HG02588 (cell line): Measurements from ENCODE around the gene MGMT.
"Not testable (repeated sequence)": the region's sequence is repeated elsewhere in the genome, so short reads cannot be mapped to it uniquely, and the experiment has no call there.

Experiments used
- ATAC-seq: cut with Tn5 transposase; IDR thresholded peaks from one replicate; pipeline ENCODE4 v1.9.1; 2021; ENCODE audit warnings: mild to moderate bottlenecking, moderate library complexity; ENCODE audit not compliant: unreplicated experiment

MGMT gene

DNA sequence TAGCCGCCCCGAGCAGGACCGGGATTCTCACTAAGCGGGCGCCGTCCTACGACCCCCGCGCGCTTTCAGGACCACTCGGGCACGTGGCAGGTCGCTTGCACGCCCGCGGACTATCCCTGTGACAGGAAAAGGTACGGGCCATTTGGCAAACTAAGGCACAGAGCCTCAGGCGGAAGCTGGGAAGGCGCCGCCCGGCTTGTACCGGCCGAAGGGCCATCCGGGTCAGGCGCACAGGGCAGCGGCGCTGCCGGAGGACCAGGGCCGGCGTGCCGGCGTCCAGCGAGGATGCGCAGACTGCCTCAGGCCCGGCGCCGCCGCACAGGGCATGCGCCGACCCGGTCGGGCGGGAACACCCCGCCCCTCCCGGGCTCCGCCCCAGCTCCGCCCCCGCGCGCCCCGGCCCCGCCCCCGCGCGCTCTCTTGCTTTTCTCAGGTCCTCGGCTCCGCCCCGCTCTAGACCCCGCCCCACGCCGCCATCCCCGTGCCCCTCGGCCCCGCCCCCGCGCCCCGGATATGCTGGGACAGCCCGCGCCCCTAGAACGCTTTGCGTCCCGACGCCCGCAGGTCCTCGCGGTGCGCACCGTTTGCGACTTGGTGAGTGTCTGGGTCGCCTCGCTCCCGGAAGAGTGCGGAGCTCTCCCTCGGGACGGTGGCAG lies at the start of gene MGMT:
Gene MGMT (plus strand): TSS at position 539 of the 656 bp plus-strand sequence.
- ATAC-seq, result peak; percentile 92

DNA sequence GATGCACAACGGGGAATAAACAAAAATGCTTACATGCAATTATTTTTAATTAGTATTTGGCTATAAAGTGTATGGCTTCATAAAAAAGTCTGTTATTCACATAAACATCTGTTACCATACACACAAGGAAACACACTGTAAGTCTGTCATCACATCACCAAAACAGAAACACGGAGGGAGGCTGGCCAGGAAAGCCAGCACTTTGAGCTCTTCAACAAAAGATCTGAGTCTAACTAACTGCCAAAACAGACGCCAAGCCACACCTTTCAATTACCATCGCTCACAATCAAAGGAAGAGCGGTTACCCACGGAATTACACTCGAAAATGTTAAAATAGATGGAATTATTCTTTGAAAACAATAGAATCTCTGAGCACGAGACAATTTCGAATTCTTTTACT lies 49.2 kb upstream of the MGMT start:
- no peak for ATAC-seq

GRCh38 chr10:129418496-129419225 lies 48.4 kb upstream of the MGMT start:
- no peak for ATAC-seq

DNA sequence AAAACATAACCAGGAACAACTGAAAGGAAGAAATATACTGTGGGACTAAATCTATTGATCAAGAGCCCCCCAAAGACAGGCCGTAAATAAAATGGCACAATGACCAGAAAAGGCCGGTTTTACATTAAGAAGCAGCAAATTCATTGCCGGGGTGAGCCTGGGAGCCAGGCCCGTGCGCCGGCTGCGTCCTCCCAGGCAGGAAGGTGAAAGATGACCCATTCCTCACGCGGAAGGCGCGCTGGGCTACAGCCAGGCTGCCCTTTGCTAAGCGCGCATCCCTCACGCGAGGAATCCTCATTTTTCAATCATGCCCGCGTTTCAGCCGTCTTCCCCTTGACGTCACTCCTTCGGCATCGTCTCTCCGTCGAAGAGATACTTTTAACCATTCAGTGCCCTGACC lies 47.6 kb upstream of the MGMT start:
- no peak for ATAC-seq

DNA sequence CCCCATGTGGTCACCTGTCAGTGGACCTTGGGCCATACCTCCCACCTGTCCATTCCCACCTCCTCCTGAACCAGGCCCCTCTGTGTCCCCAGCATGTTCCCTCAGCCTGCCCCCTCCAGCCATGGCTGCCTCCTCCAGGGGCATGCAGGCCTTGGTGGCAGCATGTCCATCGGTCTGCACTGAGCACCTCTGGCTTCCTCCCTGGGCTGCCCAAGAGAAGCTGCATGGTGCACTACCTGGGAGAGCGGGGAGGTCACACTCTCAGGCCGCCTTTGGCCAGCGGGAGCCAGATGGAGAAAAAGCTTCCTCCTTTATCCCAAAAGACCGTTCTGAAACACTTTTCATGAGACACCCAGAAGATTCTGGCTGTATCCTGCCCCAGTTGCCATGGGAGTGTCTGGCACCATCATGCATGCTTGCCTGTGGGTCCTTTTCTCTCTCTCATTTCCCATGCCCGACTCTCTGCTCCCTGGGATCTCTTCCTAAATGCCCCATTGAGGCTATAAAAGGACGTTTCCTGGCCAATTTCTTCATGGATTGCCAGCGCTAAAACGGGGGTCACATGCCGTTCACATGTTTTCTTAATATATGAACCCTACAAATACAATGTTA lies 45.5 kb upstream of the MGMT start:
- no peak for ATAC-seq

DNA sequence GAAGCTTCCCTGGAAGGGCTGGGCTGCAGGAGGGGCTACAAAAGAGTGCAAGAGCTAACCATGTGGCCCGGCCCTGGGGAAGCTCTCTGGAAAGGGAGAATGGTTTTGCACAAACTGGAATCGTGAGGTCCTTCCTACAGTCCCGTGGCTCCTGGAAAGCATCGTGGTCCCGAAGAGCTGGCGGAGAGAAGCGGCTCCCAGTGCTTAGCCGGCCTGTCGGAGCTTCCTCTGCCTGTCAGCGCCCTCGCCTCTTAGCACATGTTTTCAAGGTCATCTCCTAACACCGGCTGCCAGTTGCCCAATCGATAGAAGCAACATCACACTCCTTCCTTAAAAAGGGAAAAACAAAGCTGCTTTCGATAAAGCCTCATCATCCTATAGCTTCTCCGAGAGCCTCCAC lies 42.1 kb upstream of the MGMT start:
- ATAC-seq, result no peak

DNA sequence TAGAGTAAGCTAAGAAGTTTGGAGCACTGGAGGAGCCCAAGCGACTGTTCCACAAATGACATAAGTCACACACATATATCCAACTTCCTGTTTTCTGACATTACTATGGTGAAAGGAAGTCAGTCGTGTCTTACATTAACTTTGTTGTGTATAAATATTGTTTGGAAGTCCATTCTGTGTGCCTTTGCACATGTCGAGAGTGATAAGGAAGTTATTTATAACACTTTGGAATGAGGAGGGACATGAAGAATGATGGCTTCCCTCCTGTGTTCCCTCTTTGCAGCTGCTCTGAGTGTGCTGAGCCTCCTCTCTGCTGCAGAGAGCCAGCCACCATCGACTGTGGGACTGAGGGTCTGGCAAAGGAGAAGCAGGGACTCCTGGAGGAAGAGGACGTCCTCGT lies 40.4 kb upstream of the MGMT start:
- ATAC-seq, result no peak

DNA sequence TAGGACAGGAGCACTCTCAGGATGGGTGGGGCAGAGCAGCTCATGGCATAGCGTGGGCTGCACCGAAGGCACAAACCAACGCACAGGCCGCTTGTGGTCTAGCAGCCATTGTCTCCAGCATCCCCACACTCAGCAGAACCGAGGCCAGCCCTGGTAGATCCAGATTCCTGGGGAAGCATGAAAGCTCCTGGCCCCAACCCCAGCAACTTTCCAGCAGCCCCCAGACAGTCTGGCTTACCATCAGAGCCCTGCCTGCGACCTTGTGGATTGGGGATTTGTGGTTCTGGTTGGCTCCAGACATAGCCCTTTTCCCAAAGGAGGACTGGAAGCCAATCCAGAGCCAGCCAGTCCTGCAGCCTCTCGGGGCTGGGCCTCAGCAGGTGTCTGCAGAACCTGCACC lies 33.8 kb upstream of the MGMT start:
- no peak for ATAC-seq

- not testable (repeated sequence) for ATAC-seq
These were observed 31.3 kb upstream of the MGMT start for GRCh38 chr10:129435724-129436123.

- ATAC-seq, result no peak
These were observed 29.0 kb upstream of the MGMT start for GRCh38 chr10:129438024-129438423.

GRCh38 chr10:129440247-129440646 lies 26.8 kb upstream of the MGMT start:
- no peak for ATAC-seq

GRCh38 chr10:129440722-129441316 lies 26.2 kb upstream of the MGMT start:
- no peak for ATAC-seq

DNA sequence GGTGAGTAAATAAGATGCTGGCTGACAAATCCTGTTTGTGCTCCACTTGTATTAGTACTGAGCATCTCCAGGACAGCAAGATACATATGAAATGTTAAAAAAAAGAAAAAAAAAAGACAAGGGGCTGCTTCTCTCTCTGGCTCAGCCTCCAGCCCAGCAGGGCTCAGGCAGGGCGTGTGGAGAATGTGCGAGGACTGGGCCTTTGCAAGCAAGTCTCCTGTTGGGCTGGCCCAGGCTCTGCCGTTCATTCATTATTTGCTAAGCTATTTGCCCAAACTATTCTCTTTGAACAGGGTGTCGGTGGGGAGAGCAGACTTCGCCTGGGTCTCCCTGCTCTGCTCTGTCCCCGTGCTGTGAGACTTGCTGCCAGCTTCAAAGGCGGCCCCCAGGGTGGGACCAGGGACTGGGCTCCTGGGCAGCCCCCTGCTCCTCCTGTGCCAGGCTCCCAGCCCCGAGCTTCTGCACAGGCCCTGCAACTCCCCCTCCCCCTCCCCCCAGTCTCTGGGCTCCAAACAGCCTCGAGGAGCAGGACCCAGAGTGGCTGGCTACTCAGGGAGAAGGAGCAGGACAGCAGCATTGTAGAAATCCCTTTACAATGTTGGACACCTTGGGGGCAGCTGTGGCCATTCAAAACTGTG lies 25.6 kb upstream of the MGMT start:
- no peak for ATAC-seq

GRCh38 chr10:129442866-129443265 lies 24.2 kb upstream of the MGMT start:
- ATAC-seq, result no peak

- ATAC-seq, result no peak
These were observed 22.7 kb upstream of the MGMT start for GRCh38 chr10:129444359-129444758.

DNA sequence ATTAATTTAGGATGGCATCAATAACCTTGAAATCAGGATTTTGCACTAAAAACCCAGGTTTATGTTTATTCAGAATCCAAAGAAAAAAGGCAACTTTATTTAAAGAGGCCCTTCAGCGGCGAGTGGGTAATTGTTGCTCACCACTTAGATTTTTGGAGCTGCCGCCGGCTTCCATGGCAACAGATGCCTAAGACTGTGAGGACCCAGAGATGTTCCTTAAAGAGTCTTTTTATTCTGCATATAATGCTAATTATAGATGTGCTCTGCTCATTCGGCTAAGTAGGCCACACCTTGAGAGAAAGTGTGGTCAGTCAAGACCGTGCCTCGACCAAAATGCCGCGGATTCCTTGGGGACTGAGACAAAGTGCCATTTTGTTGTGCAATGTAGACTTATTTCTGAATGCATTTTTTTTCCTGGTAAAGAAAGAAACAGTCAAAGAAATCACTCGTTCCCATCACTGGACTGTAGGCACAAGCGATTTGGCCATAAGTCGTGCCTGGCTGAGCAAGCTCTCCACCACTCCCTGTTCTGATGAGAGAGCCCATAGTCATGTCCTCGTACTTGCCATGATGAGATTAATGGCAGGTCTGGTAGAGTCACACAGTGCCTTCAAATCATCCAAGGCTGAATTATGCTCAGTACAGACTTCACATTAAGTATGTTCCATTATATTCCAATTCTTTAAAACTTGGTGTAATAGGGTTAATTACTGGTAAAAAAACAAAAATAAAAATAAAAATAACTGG lies 21.4 kb upstream of the MGMT start:
- ATAC-seq, result no peak

DNA sequence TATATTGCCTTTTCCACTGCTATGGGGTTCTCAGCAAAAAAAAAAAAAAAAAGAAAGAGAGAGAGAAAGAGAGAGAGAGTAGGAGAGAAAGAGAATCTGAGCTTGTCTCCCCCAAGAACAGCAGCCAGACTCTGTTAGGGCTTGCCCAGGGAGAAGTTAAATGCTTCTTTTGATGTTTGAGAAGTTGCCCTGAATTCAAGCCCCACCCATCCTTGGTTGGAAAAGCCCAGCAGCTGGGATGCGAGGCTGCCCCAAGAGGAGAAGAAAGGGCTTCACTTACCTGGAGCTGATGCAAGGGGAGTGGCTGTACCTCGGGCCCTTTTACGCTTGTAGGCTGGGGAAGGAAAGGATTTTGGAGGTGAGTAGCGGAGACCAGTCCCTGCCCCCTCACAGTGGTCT lies 20.9 kb upstream of the MGMT start:
- no peak for ATAC-seq

GRCh38 chr10:129447486-129447885 lies 19.6 kb upstream of the MGMT start:
- no peak for ATAC-seq

DNA sequence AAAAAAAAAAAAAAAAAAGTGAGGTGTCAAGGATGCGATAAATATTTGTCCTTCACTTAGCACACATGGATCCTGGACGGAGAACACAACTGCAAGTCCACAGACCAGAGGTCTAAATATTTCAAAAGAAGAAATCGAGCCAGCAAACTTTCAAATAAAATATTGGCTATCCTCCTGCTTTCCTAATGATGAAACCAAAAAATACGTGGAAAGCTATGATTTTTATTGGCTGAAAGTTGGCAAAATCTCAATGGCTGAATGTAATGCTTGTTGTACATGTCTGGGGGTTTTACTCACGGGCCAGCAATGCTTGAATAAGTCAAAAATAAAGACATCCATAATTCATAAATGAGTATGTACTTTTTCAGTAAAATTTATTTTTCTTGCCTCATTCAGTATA lies 19.0 kb upstream of the MGMT start:
- no peak for ATAC-seq

DNA sequence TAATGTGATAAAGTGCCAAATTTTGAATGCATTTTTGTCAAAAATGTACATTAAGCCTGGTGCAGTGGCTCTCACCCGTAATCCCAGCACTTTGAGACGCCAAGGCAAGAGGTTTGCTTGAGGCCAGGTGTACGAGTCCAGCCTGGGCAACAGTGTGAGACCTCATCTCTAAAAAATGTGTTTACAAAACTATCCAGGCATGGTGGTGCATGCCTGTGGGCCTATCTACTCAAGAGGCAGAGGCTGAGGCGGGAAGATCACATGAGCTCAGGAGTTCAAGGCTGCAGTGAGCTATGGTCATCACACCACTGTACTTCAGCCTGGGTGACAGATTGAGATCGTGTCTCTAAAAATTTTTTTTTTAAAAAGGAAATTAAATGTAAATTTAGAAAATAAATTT lies 18.5 kb upstream of the MGMT start:
- no peak for ATAC-seq

GRCh38 chr10:129449893-129450292 lies 17.1 kb upstream of the MGMT start:
- ATAC-seq, result no peak
